Ectodermal cell (in vitro differentiated cells): Measurements from ENCODE around the gene NSMCE4A.
A peak's percentile ranks its signal among the peaks of the same experiment; 100 is the strongest.

Source experiments
- H3K27ac ChIP-seq: 2 replicates; pipeline ENCODE4 v1.7.0; 2013; ENCODE audit warnings: mild to moderate bottlenecking, low read depth, low read length; ENCODE audit not compliant: insufficient read depth, poor library complexity, severe bottlenecking
- H3K27me3 ChIP-seq: 2 replicates; pipeline ENCODE4 v1.7.0; 2013; ENCODE audit warnings: mild to moderate bottlenecking, low read length; ENCODE audit not compliant: insufficient read depth, control insufficient read depth, poor library complexity, severe bottlenecking
- H3K36me3 ChIP-seq: one replicate; pipeline ENCODE4 v1.7.0; 2013; ENCODE audit warnings: low read length; ENCODE audit not compliant: control insufficient read depth, insufficient read depth
- H3K4me1 ChIP-seq: one replicate; pipeline ENCODE4 v1.7.0; 2013; ENCODE audit warnings: low read length; ENCODE audit not compliant: control insufficient read depth, insufficient read depth
- H3K4me3 ChIP-seq: 2 replicates; pipeline ENCODE4 v1.7.0; 2013; ENCODE audit warnings: low read depth, low read length, control low read depth; ENCODE audit not compliant: insufficient read depth
- H3K9me3 ChIP-seq: 2 replicates; pipeline ENCODE4 v1.7.0; 2013; ENCODE audit warnings: mild to moderate bottlenecking, low read length, moderate library complexity; ENCODE audit not compliant: control insufficient read depth
- WGBS, 2 experiments: methylation state at CpG; one replicate each; pipeline ENCODE4 v1.1.7; 2013; ENCODE audit warnings: missing lambda C conversion rate in 2 of 2; 5-methylcytosine and 5-hydroxymethylcytosine counted together

The NSMCE4A gene

DNA sequence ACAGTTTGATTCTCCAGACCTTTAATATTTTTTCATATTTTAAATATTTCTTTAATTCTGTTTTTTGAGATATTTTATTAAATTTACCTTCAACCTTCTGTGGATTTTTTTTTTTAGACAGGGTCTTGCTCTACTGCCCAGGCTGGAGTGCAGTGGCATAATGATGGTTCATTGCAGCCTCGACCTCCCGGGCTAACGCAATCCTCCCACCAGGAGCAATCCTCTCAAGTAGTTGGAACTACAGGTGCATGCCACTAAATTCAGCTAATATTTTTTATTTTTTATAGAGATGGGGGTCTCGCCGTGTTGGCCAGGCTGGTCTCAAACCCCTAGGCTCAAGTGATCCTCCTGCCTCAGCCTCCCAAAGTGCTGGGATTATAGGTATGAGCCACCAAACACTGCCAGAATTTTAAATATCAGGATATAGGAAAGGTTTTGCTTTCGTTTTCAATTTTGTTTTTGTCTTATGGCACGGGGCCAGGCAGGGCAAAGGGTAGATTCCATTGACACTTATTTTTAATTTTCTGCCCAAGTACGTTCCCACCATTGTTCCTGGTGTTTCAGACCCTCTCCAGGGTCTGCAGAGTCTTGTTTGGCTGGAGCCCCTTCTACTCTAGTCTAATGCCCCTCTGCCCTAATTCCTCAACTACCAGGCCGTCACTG is 15.1 kb upstream of the NSMCE4A start:
- peaks cover 13% of the 10 kb centered on the region for H3K4me1 ChIP-seq
- H3K9me3 ChIP-seq, result no peaks in the 10 kb centered on the region
- no peak overlapping the region for H3K27ac ChIP-seq
- WGBS, 2 experiments, result 90 to 96% methylated on average over 9 of the region's 9 CpGs
- no peaks in the 10 kb centered on the region for H3K27me3 ChIP-seq
- no peaks in the 10 kb centered on the region for H3K36me3 ChIP-seq
- no peak overlapping the region for H3K4me3 ChIP-seq

GRCh38 chr10:121988361-121989324 is 13.6 kb upstream of the NSMCE4A start, which contains the start of gene TACC2:
Gene TACC2, plus strand, starts transcription at chr10:121989163. Its CDS starts 32,819 bp downstream, at chr10:122021982.
- no peak within 1 kb of the TSS for H3K4me3 ChIP-seq
- peaks cover 7% of the 10 kb centered on the region for H3K9me3 ChIP-seq
- WGBS, 2 experiments, result 91 to 92% methylated on average over 15 of the region's 15 CpGs
- no peak within 1 kb of the TSS for H3K27ac ChIP-seq
- H3K27me3 ChIP-seq, result no peaks in the 10 kb centered on the region
- H3K4me1 ChIP-seq, result no peaks in the 10 kb centered on the region
- H3K36me3 ChIP-seq, result no peaks in the 10 kb centered on the region

DNA sequence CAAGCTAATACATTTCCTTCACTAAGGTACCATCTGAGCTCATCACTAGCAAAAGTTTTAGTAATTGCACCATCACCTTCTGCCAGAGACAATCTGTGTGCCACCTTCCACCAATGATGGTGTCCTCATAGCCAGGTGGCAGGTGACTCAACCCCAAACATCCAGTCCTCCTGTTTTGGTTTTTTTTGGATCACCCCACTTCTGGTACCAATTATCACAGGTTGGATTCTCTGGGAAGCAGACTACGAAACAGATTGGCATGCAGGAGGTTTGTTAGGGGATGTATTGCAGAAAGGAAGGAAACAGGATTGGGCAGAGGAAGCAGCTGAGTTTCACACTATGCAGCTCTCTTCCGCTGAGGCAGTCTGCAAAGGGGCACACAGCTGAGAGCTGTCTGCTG is 9.4 kb upstream of the NSMCE4A start:
- WGBS, 2 experiments, result 93 to 95% methylated on average over 2 of the region's 2 CpGs
- no peaks in the 10 kb centered on the region for H3K4me1 ChIP-seq
- H3K4me3 ChIP-seq, result no peak overlapping the region

DNA sequence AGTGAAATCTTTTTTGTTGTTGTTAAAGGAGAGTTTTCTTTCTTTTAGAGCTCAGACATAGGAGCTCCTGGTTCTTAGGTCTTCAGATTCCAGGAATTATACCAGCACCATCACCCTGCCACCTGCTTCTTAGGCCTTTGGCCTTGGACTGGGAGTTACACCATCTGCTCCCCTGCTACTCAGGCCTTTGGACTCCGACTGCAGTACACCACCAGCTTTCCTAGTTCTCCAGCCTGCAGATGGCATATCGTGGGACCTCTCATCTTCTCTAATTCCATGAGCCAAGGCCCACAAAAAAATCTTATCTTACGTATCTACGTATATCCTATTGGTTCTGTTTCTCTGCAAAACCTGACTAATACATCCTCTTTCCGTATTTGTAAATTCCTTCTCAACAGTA is 8.8 kb upstream of the NSMCE4A start:
- H3K27ac ChIP-seq, result no peak overlapping the region
- H3K9me3 ChIP-seq, result peaks cover 7% of the 10 kb centered on the region
- H3K4me3 ChIP-seq, result no peak overlapping the region
- 94 to 97% methylated on average over 5 of the region's 5 CpGs for WGBS, 2 experiments
- no peaks in the 10 kb centered on the region for H3K36me3 ChIP-seq
- no peaks in the 10 kb centered on the region for H3K27me3 ChIP-seq
- no peaks in the 10 kb centered on the region for H3K4me1 ChIP-seq

More for the DNA sequence above, 9.4 kb upstream of the NSMCE4A start:
- no peak overlapping the region for H3K27ac ChIP-seq
- H3K36me3 ChIP-seq, result no peaks in the 10 kb centered on the region
- H3K27me3 ChIP-seq, result no peaks in the 10 kb centered on the region
- H3K9me3 ChIP-seq, result peaks cover 7% of the 10 kb centered on the region

DNA sequence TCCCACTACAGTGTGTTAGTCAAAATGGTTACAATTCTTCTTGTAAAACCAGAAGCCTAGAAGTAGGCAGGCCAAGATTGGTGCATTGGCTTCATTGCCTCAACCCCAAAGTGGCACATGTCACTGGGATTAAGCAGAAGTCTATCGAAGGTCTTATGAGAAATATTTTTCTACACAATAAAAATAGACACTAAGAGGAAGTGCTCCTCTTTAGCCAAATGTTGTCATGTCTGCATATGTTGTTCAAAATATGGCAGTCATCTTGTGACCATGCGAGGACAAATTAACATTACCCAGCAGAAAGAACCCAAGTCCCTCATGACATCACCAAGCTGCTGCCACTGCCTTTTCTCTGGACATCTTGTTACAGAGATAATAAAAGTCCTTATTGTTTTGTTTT is 6.3 kb upstream of the NSMCE4A start:
- no peaks in the 10 kb centered on the region for H3K4me1 ChIP-seq
- peaks cover 10% of the 10 kb centered on the region for H3K9me3 ChIP-seq
- no peak overlapping the region for H3K27ac ChIP-seq
- 91 to 100% methylated on average over 1 to 2 of the region's 2 CpGs for WGBS, 2 experiments
- no peaks in the 10 kb centered on the region for H3K27me3 ChIP-seq
- H3K4me3 ChIP-seq, result no peak overlapping the region
- no peaks in the 10 kb centered on the region for H3K36me3 ChIP-seq

DNA sequence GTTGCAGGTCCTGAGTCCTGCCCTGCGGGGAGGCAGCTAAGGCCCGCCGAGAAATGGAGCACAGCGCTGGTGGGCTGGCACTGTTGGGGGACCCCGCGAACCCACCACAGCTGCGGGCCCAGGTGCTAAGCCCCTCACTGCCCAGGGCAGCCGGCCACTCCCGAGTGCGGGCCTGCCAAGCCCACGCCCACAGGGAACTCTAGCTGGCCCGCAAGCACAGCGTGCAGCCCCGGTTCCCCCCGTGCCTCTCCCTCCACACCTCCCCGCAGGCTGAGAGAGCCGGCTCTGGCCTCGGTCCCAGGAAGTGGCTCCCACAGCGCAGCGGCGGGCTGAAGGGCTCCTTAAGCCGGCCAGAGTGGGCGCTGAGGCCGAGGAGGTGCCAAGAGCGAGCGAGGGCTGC is 3.5 kb upstream of the NSMCE4A start:
- peaks cover 4% of the 10 kb centered on the region for H3K9me3 ChIP-seq
- no peaks in the 10 kb centered on the region for H3K36me3 ChIP-seq
- no peak overlapping the region for H3K27ac ChIP-seq
- peaks cover 7% of the 10 kb centered on the region for H3K4me1 ChIP-seq
- H3K4me3 ChIP-seq, result no peak overlapping the region
- H3K27me3 ChIP-seq, result no peaks in the 10 kb centered on the region
- 95% methylated on average over 26 of the region's 26 CpGs for WGBS, 2 experiments

DNA sequence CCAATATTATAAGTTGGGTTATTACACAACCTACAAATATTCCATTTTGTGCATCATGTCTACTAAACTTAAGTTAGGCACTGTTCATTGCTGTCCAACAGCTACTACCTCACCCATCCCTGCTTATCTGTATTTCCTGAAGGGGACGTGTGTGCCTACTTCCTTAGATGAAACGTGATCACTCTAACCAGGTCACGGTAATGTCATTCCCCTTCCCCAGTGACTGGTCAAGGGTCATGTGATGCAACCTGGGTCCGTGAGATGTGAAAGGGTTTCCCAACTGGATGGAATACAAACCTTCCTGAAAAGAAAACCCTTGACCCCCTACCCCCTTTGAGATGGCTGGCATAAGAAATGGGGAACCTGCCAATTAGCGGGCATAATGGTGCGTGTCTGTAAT is 1.6 kb upstream of the NSMCE4A start:
- peaks cover 4% of the 10 kb centered on the region for H3K9me3 ChIP-seq
- no peaks in the 10 kb centered on the region for H3K27me3 ChIP-seq
- peaks cover 10% of the 10 kb centered on the region for H3K4me1 ChIP-seq
- no peak overlapping the region for H3K4me3 ChIP-seq
- 94 to 95% methylated on average over 6 of the region's 6 CpGs for WGBS, 2 experiments
- H3K27ac ChIP-seq, result no peak overlapping the region
- no peaks in the 10 kb centered on the region for H3K36me3 ChIP-seq

DNA sequence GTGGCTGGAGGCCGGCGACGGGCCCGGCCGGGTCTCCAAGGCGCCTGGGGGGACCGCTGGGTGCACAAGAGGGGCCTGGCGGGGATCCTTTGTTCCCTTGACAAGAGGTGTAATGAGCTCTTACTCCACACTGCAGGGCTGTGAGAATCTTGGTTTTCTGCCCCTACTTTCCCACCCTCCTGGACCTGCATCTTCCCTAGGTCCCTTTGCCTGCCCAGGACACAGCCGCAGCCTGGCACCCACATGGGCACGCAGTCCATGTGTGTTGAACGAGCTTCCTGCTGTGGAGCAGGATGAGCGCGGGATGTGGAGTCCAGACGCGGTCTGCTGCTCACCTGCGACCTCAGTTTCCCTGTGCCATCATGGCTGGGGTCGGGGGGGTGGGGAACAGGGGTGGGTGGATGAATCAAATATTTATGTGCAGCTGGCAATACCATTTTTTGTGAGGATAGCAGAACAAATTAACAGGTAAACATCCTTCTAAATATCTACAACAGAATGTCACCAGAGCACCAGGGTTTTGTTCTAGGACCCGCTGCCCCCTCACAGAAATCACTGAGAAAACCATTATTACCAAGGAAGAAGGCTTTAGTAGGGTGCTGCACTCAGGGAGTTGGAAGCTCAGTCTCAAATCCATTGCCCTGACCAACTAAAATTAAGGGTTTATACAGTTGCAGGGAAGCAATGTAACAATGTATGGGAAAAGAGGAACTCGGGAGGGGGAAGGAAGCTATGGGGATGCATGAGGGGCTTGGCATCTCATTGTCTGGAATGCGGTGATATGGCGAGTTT is 474 bp upstream of the NSMCE4A start:
- Histone ChIP-seq H3K36me3 (no peaks in the 10 kb centered on the region), H3K4me3 (peak overlapping the region; percentile 66), H3K4me1 (peaks cover 10% of the 10 kb centered on the region), H3K27ac (peak overlapping the region; percentile 76), H3K9me3 (peaks cover 4% of the 10 kb centered on the region), H3K27me3 (no peaks in the 10 kb centered on the region)
- 56 to 57% methylated on average over 21 of the region's 21 CpGs for WGBS, 2 experiments

DNA sequence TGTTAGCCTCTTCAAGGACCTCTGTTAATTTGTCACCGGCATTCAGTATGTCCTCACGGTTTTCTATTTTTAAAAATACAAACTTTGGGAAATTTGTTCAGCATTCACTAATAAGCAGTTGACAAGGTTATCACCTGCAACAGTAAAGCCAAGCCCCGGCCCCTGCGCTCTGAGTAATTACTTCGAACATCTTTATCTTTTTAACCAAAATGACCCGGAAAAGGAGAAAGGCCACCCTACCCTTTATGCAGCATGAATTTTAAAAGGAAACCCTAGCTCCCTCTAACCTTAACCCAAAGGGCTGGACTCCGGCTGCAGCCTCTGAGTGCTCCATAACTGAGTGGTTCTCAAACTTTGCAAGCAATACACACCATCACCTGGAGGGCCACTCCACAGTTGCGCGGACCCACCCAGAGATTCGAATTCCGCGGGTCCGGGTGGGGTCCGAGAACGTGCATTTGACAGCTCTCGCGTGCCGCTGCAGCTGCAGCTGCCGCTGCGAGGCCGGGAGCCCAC is 940 bp downstream of the NSMCE4A start:
- Histone ChIP-seq H3K27me3 (no peaks in the 10 kb centered on the region), H3K4me3 (peak overlapping the region; percentile 66), H3K36me3 (no peaks in the 10 kb centered on the region), H3K4me1 (peaks cover 10% of the 10 kb centered on the region), H3K9me3 (peaks cover 4% of the 10 kb centered on the region), H3K27ac (no peak overlapping the region)
- WGBS, 2 experiments, result 15 to 18% methylated on average over 21 of the region's 21 CpGs
